ENCODE measurements around the gene SLC5A5. TPM values are rescaled to one million over a fixed set of nuclear protein-coding genes. Genes with fewer than 3 reads are reported as not detected.

SLC5A5 gene
- total and polyA plus RNA-seq, 3 experiments from 2014 or later: 0.33 to 1.7 (median 1.2) TPM

- H3K9me3 ChIP-seq (ENCODE audit: low read length): no peaks in the 10 kb centered on the region
- no peak overlapping the region for H3K4me3 ChIP-seq (ENCODE audit: low read length)
- peak overlapping the region in 4 of 7 donors; percentile 34 to 66 (median 48) for H3K4me3 Mint-ChIP-seq
- no peak for DNase-seq
- ChIA-PET POLR2A (no interaction called here), CTCF (interaction anchor here (0.6 to 2.4 kb wide), 2 partner anchors 70 to 145 kb away, joined by 3 to 7 read pairs; partner anchors contain the start of genes ARRDC2 and CCDC124)
- H3K36me3 ChIP-seq (ENCODE audit: insufficient read depth, low read length): peaks cover 37% of the 10 kb centered on the region
- H3K9me3 Mint-ChIP-seq: peaks cover 0 to 2% (median 0%) of the 10 kb centered on the region in 5 donors
- H3K27me3 ChIP-seq (ENCODE audit: insufficient read depth, low read length, poor library complexity, severe bottlenecking): no peaks in the 10 kb centered on the region
- H3K4me1 Mint-ChIP-seq: peaks cover 28 to 39% (median 29%) of the 10 kb centered on the region in 3 donors
- peaks cover 18% of the 10 kb centered on the region for H3K4me1 ChIP-seq (ENCODE audit: insufficient read depth, low read length)
- peak overlapping the region in 4 of 8 donors; percentile 38 to 91 (median 58) for H3K27ac Mint-ChIP-seq
- peaks cover 0 to 1% of the 10 kb centered on the region in 2 donors for H3K27me3 Mint-ChIP-seq
- no peak overlapping the region for H3K27ac ChIP-seq (ENCODE audit: low read depth, low read length)
- H3K36me3 Mint-ChIP-seq: peaks cover 0 to 60% (median 5%) of the 10 kb centered on the region in 3 donors
Observed at GRCh38 chr19:17862711-17863519, 8.8 kb upstream of the SLC5A5 start.

- H3K4me1 ChIP-seq (ENCODE audit: insufficient read depth, low read length): peaks cover 18% of the 10 kb centered on the region
- no peak for DNase-seq
- Mint-ChIP-seq H3K9me3 (peaks cover 0 to 2% (median 0%) of the 10 kb centered on the region in 5 donors), H3K27ac (peak overlapping the region in 2 of 8 donors; percentile 39 to 72), H3K4me3 (peak overlapping the region in 4 of 7 donors; percentile 16 to 66 (median 44)), H3K27me3 (peaks cover 0 to 1% of the 10 kb centered on the region in 2 donors), H3K36me3 (peaks cover 0 to 60% (median 5%) of the 10 kb centered on the region in 3 donors), H3K4me1 (peaks cover 28 to 39% (median 29%) of the 10 kb centered on the region in 3 donors)
- ChIA-PET CTCF (interaction anchor here (0.6 to 2.4 kb wide), 2 partner anchors 69 to 144 kb away, joined by 3 to 7 read pairs; partner anchors contain the start of genes ARRDC2 and CCDC124), POLR2A (no interaction called here)
- no peaks in the 10 kb centered on the region for H3K9me3 ChIP-seq (ENCODE audit: low read length)
- no peaks in the 10 kb centered on the region for H3K27me3 ChIP-seq (ENCODE audit: insufficient read depth, low read length, poor library complexity, severe bottlenecking)
- no peak overlapping the region for H3K4me3 ChIP-seq (ENCODE audit: low read length)
- H3K27ac ChIP-seq (ENCODE audit: low read depth, low read length): no peak overlapping the region
- H3K36me3 ChIP-seq (ENCODE audit: insufficient read depth, low read length): peaks cover 37% of the 10 kb centered on the region
Observed at GRCh38 chr19:17863520-17864182, 8.1 kb upstream of the SLC5A5 start.

GRCh38 chr19:17865364-17866311 is 6.1 kb upstream of the SLC5A5 start:
- no peaks in the 10 kb centered on the region for H3K27me3 Mint-ChIP-seq
- H3K27ac Mint-ChIP-seq: peak overlapping the region in 7 of 8 donors; percentile 22 to 86 (median 57)
- DNase-seq: no peak
- H3K27ac ChIP-seq (ENCODE audit: low read depth, low read length): no peak overlapping the region
- H3K4me1 Mint-ChIP-seq: peaks cover 12 to 23% (median 12%) of the 10 kb centered on the region in 3 donors
- ChIA-PET CTCF (interaction anchor here (0.9 to 1.0 kb wide), 2 partner anchors 11 to 131 kb away, joined by 3 read pairs; no protein-coding TSS in a partner anchor), POLR2A (interaction anchor here (1.1 kb wide), 1 partner anchor 16 kb away, joined by 3 read pairs; no protein-coding TSS in a partner anchor)
- H3K27me3 ChIP-seq (ENCODE audit: insufficient read depth, low read length, poor library complexity, severe bottlenecking): no peaks in the 10 kb centered on the region
- no peak overlapping the region for H3K4me3 ChIP-seq (ENCODE audit: low read length)
- no peaks in the 10 kb centered on the region for H3K9me3 ChIP-seq (ENCODE audit: low read length)
- peaks cover 13% of the 10 kb centered on the region for H3K4me1 ChIP-seq (ENCODE audit: insufficient read depth, low read length)
- H3K36me3 ChIP-seq (ENCODE audit: insufficient read depth, low read length): peaks cover 32% of the 10 kb centered on the region
- H3K36me3 Mint-ChIP-seq: peaks cover 0 to 51% (median 2%) of the 10 kb centered on the region in 3 donors
- H3K9me3 Mint-ChIP-seq: no peaks in the 10 kb centered on the region
- peak overlapping the region in 1 of 7 donors; percentile 43 for H3K4me3 Mint-ChIP-seq

- Mint-ChIP-seq H3K4me3 (peak overlapping the region in 1 of 7 donors; percentile 32), H3K9me3 (no peaks in the 10 kb centered on the region), H3K36me3 (peaks cover 0 to 44% (median 2%) of the 10 kb centered on the region in 3 donors), H3K27ac (peak overlapping the region in 1 of 8 donors; percentile 38), H3K27me3 (no peaks in the 10 kb centered on the region), H3K4me1 (peaks cover 4 to 19% (median 4%) of the 10 kb centered on the region in 3 donors)
- Histone ChIP-seq H3K36me3 (ENCODE audit: insufficient read depth, low read length) (peaks cover 24% of the 10 kb centered on the region), H3K4me1 (ENCODE audit: insufficient read depth, low read length) (peaks cover 8% of the 10 kb centered on the region), H3K4me3 (ENCODE audit: low read length) (no peak overlapping the region), H3K9me3 (ENCODE audit: low read length) (no peaks in the 10 kb centered on the region), H3K27me3 (ENCODE audit: insufficient read depth, low read length, poor library complexity, severe bottlenecking) (no peaks in the 10 kb centered on the region), H3K27ac (ENCODE audit: low read depth, low read length) (no peak overlapping the region)
- ChIA-PET CTCF (interaction anchor here (0.9 kb wide), 1 partner anchor 12 kb away, joined by 3 read pairs; no protein-coding TSS in a partner anchor), POLR2A (no interaction called here)
- no peak for DNase-seq
Observed at GRCh38 chr19:17866312-17866963, 5.3 kb upstream of the SLC5A5 start.

GRCh38 chr19:17866964-17867486 is 4.7 kb upstream of the SLC5A5 start:
- ChIA-PET POLR2A (no interaction called here), CTCF (interaction anchor here (0.9 kb wide), 1 partner anchor 7 kb away, joined by 3 read pairs; the partner anchor contains the start of gene RPL18A)
- no peaks in the 10 kb centered on the region for H3K9me3 ChIP-seq (ENCODE audit: low read length)

GRCh38 chr19:17868669-17869068 is 3.1 kb upstream of the SLC5A5 start:
- no peaks in the 10 kb centered on the region for H3K27me3 ChIP-seq (ENCODE audit: insufficient read depth, low read length, poor library complexity, severe bottlenecking)
- no peaks in the 10 kb centered on the region for H3K9me3 ChIP-seq (ENCODE audit: low read length)
- Mint-ChIP-seq H3K4me1 (peaks cover 0 to 26% (median 4%) of the 10 kb centered on the region in 3 donors), H3K9me3 (no peaks in the 10 kb centered on the region), H3K4me3 (no peak overlapping the region), H3K36me3 (peaks cover 0 to 22% (median 2%) of the 10 kb centered on the region in 3 donors), H3K27ac (no peak overlapping the region), H3K27me3 (peaks cover 0 to 2% of the 10 kb centered on the region in 2 donors)
- DNase-seq: no peak
- H3K36me3 ChIP-seq (ENCODE audit: insufficient read depth, low read length): peaks cover 4% of the 10 kb centered on the region
- H3K4me1 ChIP-seq (ENCODE audit: insufficient read depth, low read length): peaks cover 16% of the 10 kb centered on the region
- ChIA-PET CTCF (interaction anchor here (1.2 kb wide), 1 partner anchor 64 kb away, joined by 3 read pairs; the partner anchor contains the start of gene CCDC124), POLR2A (no interaction called here)
- H3K27ac ChIP-seq (ENCODE audit: low read depth, low read length): no peak overlapping the region
- no peak overlapping the region for H3K4me3 ChIP-seq (ENCODE audit: low read length)

More at GRCh38 chr19:17866964-17867486, 4.7 kb upstream of the SLC5A5 start:
- Mint-ChIP-seq H3K4me3 (peak overlapping the region in 1 of 7 donors; percentile 32), H3K4me1 (peaks cover 0 to 19% (median 3%) of the 10 kb centered on the region in 3 donors), H3K9me3 (no peaks in the 10 kb centered on the region), H3K36me3 (peaks cover 0 to 38% (median 2%) of the 10 kb centered on the region in 3 donors), H3K27me3 (peaks cover 0 to 2% of the 10 kb centered on the region in 2 donors), H3K27ac (peak overlapping the region in 1 of 8 donors; percentile 38)
- no peaks in the 10 kb centered on the region for H3K27me3 ChIP-seq (ENCODE audit: insufficient read depth, low read length, poor library complexity, severe bottlenecking)
- H3K36me3 ChIP-seq (ENCODE audit: insufficient read depth, low read length): peaks cover 18% of the 10 kb centered on the region
- H3K4me3 ChIP-seq (ENCODE audit: low read length): no peak overlapping the region
- H3K4me1 ChIP-seq (ENCODE audit: insufficient read depth, low read length): peaks cover 6% of the 10 kb centered on the region
- DNase-seq: no peak
- no peak overlapping the region for H3K27ac ChIP-seq (ENCODE audit: low read depth, low read length)

Measured in CD8-positive, alpha-beta memory T cell (primary cell).